HepG2 (cell line): ENCODE measurements around the gene EGFR. TPM values are rescaled to one million over a fixed set of nuclear protein-coding genes. Genes with fewer than 3 reads are reported as not detected.

Experiments used
- ATAC-seq: fragments of 200-7000 bp; cut with Tn5 transposase; 3 replicates; pipeline ENCODE4 v1.9.1; 2020; ENCODE audit warnings: mild to moderate bottlenecking, moderate library complexity
- BruUV-seq: library from RNA; stranded (reverse); fragments of 400-500 nt; replicated peaks from 2 replicates; lab custom pipeline; 2021; lab: Mats Ljungman, UMichigan
- CTCF ChIA-PET: fragments of 300-600 bp; formaldehyde crosslinking; extraction: SDS; loops from one replicate; lab custom pipeline; 2021; ENCODE audit warnings: low total read pairs, inconsistent platforms, low intra/inter-chr PET ratio; lab: Yijun Ruan, JAX
- POLR2A ChIA-PET: fragments of 350-600 bp; sonication (Branson Sonifier 250); formaldehyde crosslinking; loops from one replicate; lab custom pipeline; 2020; ENCODE audit warnings: antibody characterized with exemption, inconsistent platforms; lab: Yijun Ruan, JAX
- DNase-seq: peaks from one replicate; pipeline ENCODE4 v3.0.0-alpha.2; 2015; ENCODE audit warnings: low spot score
- FAIRE-seq: peaks from 3 replicates; lab custom pipeline; 2011; peaks lifted over from hg19 to GRCh38; lab: Jason Lieb, UNC
- H2AFZ ChIP-seq: one replicate; pipeline ENCODE4 v1.6.1; 2011; ENCODE audit warnings: low read length, inconsistent platforms
- H3K27ac ChIP-seq: fragments of 300-600 bp; 3 replicates; pipeline ENCODE4 v1.8.0; 2011; ENCODE audit warnings: mixed run types, mild to moderate bottlenecking, mixed read lengths, low read length, inconsistent platforms; ENCODE audit not compliant: insufficient read depth; ENCODE audit errors: extremely low read length
- H3K27me3 ChIP-seq, 2 experiments: fragments of 200-600 bp in 1 of 2; 2 replicates in 1 of 2; 3 replicates in 1 of 2; pipeline versions ENCODE4 v1.6.0 to v1.8.0; 2011; ENCODE audit warnings: low read length in 2 of 2, mild to moderate bottlenecking in 2 of 2, moderate library complexity in 2 of 2, inconsistent platforms in 1 of 2; ENCODE audit not compliant: insufficient read depth in 2 of 2, control insufficient read depth in 1 of 2
- H3K36me3 ChIP-seq, 2 experiments: fragments of 200-600 bp in 1 of 2; replicated peaks in 1 of 2; 2 replicates in 1 of 2; 3 replicates in 1 of 2; pipeline versions ENCODE4 v1.5.1 to v1.8.0; 2011; ENCODE audit warnings: low read length in 2 of 2, inconsistent platforms in 1 of 2; ENCODE audit not compliant: insufficient read depth in 2 of 2, control insufficient read depth in 1 of 2
- H3K4me1 ChIP-seq: 2 replicates; pipeline ENCODE4 v1.5.1; 2012; ENCODE audit warnings: low read length, inconsistent platforms; ENCODE audit not compliant: insufficient read depth
- H3K4me2 ChIP-seq: 2 replicates; pipeline ENCODE4 v1.6.0; 2011; ENCODE audit warnings: low read depth, low read length, inconsistent platforms
- H3K4me3 ChIP-seq, 3 experiments: fragments of 200-600 bp in 1 of 3; sonication (generic), shearing (Covaris generic) in 1 of 3; replicated peaks in 1 of 3; 2 replicates each; pipeline ENCODE4 v1.5.1; 2011 to 2016; ENCODE audit warnings: low read length in 3 of 3, inconsistent platforms in 2 of 3, low read depth in 2 of 3, mild to moderate bottlenecking in 2 of 3, control low read depth in 1 of 3, mixed read lengths in 1 of 3; ENCODE audit not compliant: insufficient read depth in 1 of 3
- H3K79me2 ChIP-seq: one replicate; pipeline ENCODE4 v1.6.1; 2011; ENCODE audit warnings: low read length, inconsistent platforms; ENCODE audit not compliant: insufficient read depth
- H3K9ac ChIP-seq: 2 replicates; pipeline ENCODE4 v1.6.0; 2011; ENCODE audit warnings: mild to moderate bottlenecking, low read depth, low read length, inconsistent platforms; ENCODE audit not compliant: insufficient read depth
- H3K9me3 ChIP-seq: 2 replicates; pipeline ENCODE4 v1.5.1; 2012; ENCODE audit warnings: mild to moderate bottlenecking, low read length
- H4K20me1 ChIP-seq: 2 replicates; pipeline ENCODE4 v1.6.0; 2011; ENCODE audit warnings: inconsistent platforms, mild to moderate bottlenecking, low read length, moderate library complexity; ENCODE audit not compliant: insufficient read depth
- ELF1 ChIP-seq: sonication (generic); formaldehyde crosslinking; IDR thresholded peaks from 2 replicates; pipeline ENCODE4 v1.4.0; 2020; ENCODE audit warnings: missing genetic modification reagents
- HOXA5 ChIP-seq: sonication (generic); formaldehyde crosslinking; IDR thresholded peaks from 2 replicates; pipeline ENCODE4 v1.4.0; 2020; ENCODE audit warnings: missing genetic modification reagents
- KDM1A ChIP-seq: IDR thresholded peaks from 2 replicates; pipeline ENCODE4 v1.6.1; 2016; ENCODE audit warnings: missing compliant biosample characterization
- ZNF17 ChIP-seq: sonication (generic); formaldehyde crosslinking; IDR thresholded peaks from 2 replicates; pipeline ENCODE4 v1.5.0; 2020; ENCODE audit warnings: mild to moderate bottlenecking, missing genetic modification reagents
- ZNF234 ChIP-seq: sonication (generic); formaldehyde crosslinking; conservative IDR thresholded peaks from 2 replicates; pipeline ENCODE4 v1.5.1; 2020; ENCODE audit warnings: mild to moderate bottlenecking, missing genetic modification reagents
- ZNF713 ChIP-seq: sonication (generic); formaldehyde crosslinking; IDR thresholded peaks from 2 replicates; pipeline ENCODE4 v1.4.0; 2020; ENCODE audit warnings: mild to moderate bottlenecking, missing genetic modification reagents
- ZNF777 ChIP-seq: sonication (generic); formaldehyde crosslinking; IDR thresholded peaks from 2 replicates; pipeline ENCODE4 v1.4.0; 2020; ENCODE audit warnings: missing genetic modification reagents
- ZSCAN25 ChIP-seq: sonication (generic); formaldehyde crosslinking; IDR thresholded peaks from 2 replicates; pipeline ENCODE4 v1.8.0; 2022; ENCODE audit warnings: mild to moderate bottlenecking, missing genetic modification reagents
- WGBS: methylation state at CpG from one replicate; pipeline ENCODE4 v1.1.6; 2017; ENCODE audit warnings: low lambda C conversion rate; 5-methylcytosine and 5-hydroxymethylcytosine counted together
- in situ Hi-C: cut with HindIII; loops from 2 replicates; pipeline ENCODE4 v1.10.0; 2017; ENCODE audit warnings: low pct_unique_long_range_greater_than_20kb; ENCODE audit not compliant: extremely low pct_ligation_motif_present
- intact Hi-C: fragments of 100-400 bp; cut with micrococcal nuclease; formaldehyde crosslinking; loops from one replicate; pipeline ENCODE4 v1.10.0; 2022; ENCODE audit not compliant: unreplicated experiment
- polyA plus RNA-seq, 8 experiments: library from polyadenylated mRNA; depleted of rRNA in 3 of 8; stranded (reverse) in 7 of 8; unstranded in 1 of 8; fragments of >200 nt; fragmentation: Illumina TruSeq in 4 of 8; extraction: Trizol in 4 of 8; gene quantifications; 2 replicates each; pipeline versions ENCODE4 v1.2.1 to v1.2.3, GENCODE V29; 2011 to 2016; ENCODE audit warnings: low read depth in 4 of 8, missing spikeins in 1 of 8, mixed read lengths in 1 of 8; ENCODE audit not compliant: insufficient read depth in 1 of 8
- total RNA-seq, 5 experiments: library from RNA; depleted of rRNA; stranded (reverse); fragments of >200 nt; fragmentation: Illumina TruSeq; extraction: Trizol; gene quantifications; 2 replicates each; pipeline ENCODE4 v1.2.3, GENCODE V29; 2016; ENCODE audit warnings: low read depth in 1 of 5
- TF ChIP-seq, protein P1 (sequence below): sonication (generic); formaldehyde crosslinking; IDR thresholded peaks from 2 replicates; pipeline ENCODE4 v1.8.0; 2022; ENCODE audit warnings: mild to moderate bottlenecking, missing genetic modification reagents; ENCODE audit not compliant: insufficient replicate concordance
- TF ChIP-seq, protein P2 (sequence below): IDR thresholded peaks from 2 replicates; pipeline ENCODE4 v1.6.1; 2016; ENCODE audit warnings: control low read depth

Gene EGFR
- total and polyA plus RNA-seq, 2 of the 13 experiments (the other 11 are each of a cell fraction or from before 2014, with no cell fraction given) = 7.0 to 10.0 TPM

DNA sequence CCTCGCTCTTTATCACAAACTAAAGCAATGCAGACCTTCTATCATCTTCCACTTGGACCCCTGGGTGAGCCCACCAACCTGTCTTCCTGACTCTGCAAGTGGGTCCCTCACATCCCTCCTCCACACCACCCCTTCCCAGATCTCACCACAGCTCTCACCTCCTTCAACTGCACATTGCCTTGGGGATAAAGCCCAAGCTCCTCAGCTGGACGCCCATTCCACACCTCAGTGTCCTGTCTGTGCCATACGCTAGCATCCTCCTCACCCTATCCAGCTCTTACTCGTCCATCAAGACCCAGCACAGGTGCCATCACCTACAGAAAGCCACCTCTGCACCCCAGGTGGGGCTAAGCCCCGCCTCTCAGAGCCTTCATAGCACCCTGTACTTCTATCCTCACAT lies 205.3 kb downstream of the EGFR start:
- Histone ChIP-seq H3K9me3 (no peaks in the 10 kb centered on the region), H3K36me3 (no peaks in the 10 kb centered on the region), H3K4me2 (no peak overlapping the region), H4K20me1 (no peaks in the 10 kb centered on the region), H2AFZ (no peak overlapping the region), H3K4me3 (no peak overlapping the region), H3K4me1 (no peaks in the 10 kb centered on the region), H3K9ac (no peak overlapping the region), H3K27me3 (peaks cover 0 to 4% of the 10 kb centered on the region in 2 experiments; a peak in 1 of 5 replicates), H3K27ac (no peak overlapping the region), H3K79me2 (no peaks in the 10 kb centered on the region)
- DNase-seq (no peak), FAIRE-seq (no peak), ATAC-seq (no peak)
- intact Hi-C loops (no loop called here), in situ Hi-C loops (no loop called here)
- WGBS = 13% methylated on average over 5 of the region's 5 CpGs
- no TSS peak for BruUV-seq
- ChIA-PET CTCF (no interaction called here), POLR2A (no interaction called here)
- TF ChIP-seq ZNF777 = no peak
- no peak for TF ChIP-seq ZNF713 (CRISPR knock-in tag)
- TF ChIP-seq HOXA5 (CRISPR knock-in tag) = no peak
- TF ChIP-seq, protein P1, sequence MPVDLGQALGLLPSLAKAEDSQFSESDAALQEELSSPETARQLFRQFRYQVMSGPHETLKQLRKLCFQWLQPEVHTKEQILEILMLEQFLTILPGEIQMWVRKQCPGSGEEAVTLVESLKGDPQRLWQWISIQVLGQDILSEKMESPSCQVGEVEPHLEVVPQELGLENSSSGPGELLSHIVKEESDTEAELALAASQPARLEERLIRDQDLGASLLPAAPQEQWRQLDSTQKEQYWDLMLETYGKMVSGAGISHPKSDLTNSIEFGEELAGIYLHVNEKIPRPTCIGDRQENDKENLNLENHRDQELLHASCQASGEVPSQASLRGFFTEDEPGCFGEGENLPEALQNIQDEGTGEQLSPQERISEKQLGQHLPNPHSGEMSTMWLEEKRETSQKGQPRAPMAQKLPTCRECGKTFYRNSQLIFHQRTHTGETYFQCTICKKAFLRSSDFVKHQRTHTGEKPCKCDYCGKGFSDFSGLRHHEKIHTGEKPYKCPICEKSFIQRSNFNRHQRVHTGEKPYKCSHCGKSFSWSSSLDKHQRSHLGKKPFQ (CRISPR knock-in tag) = no peak
- TF ChIP-seq, protein P2, sequence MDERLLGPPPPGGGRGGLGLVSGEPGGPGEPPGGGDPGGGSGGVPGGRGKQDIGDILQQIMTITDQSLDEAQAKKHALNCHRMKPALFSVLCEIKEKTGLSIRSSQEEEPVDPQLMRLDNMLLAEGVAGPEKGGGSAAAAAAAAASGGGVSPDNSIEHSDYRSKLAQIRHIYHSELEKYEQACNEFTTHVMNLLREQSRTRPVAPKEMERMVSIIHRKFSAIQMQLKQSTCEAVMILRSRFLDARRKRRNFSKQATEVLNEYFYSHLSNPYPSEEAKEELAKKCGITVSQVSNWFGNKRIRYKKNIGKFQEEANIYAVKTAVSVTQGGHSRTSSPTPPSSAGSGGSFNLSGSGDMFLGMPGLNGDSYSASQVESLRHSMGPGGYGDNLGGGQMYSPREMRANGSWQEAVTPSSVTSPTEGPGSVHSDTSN (CRISPR knock-in tag) = no peak

DNA sequence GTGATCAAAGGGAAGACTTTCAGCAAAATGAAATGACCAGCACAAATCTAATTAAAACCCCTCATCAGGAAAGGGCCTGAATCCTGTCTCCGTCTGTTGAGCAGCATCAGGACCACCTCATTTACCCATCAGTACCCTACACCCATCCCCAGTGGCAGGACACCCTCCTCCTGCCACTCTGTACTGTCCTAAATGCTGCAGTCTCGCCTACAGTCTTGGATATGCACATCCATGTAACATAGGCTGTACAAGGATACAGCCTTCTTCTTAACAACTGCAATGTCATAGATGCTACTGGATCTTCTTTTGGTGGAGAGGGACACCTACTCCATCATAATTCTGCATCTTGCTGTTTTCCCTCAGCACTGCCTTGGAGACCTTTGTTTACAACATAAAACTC lies 206.0 kb downstream of the EGFR start:
- no peak for ATAC-seq
- in situ Hi-C loops = no loop called here
- CTCF ChIA-PET = no interaction called here

More for the DNA sequence above, 206.0 kb downstream of the EGFR start:
- BruUV-seq = no TSS peak
- H4K20me1 ChIP-seq = no peaks in the 10 kb centered on the region
- no peak overlapping the region for H3K4me3 ChIP-seq
- no peak overlapping the region for H3K9ac ChIP-seq
- no peaks in the 10 kb centered on the region for H3K79me2 ChIP-seq
- FAIRE-seq (no peak), DNase-seq (no peak)
- POLR2A ChIA-PET = no interaction called here
- TF ChIP-seq ZSCAN25 (CRISPR knock-in tag) (no peak), ZNF17 (CRISPR knock-in tag) (no peak), KDM1A (CRISPR knock-in tag) (no peak), ELF1 (CRISPR knock-in tag) (no peak), ZNF234 (CRISPR knock-in tag) (no peak)
- no peaks in the 10 kb centered on the region for H3K4me1 ChIP-seq
- no peak overlapping the region for H2AFZ ChIP-seq
- 30% methylated on average over 2 of the region's 2 CpGs for WGBS
- no peaks in the 10 kb centered on the region for H3K36me3 ChIP-seq
- H3K27ac ChIP-seq = no peak overlapping the region
- intact Hi-C loops = no loop called here
- no peaks in the 10 kb centered on the region for H3K9me3 ChIP-seq
- peaks cover 0 to 4% of the 10 kb centered on the region in 2 experiments; a peak in 1 of 5 replicates for H3K27me3 ChIP-seq
- H3K4me2 ChIP-seq = no peak overlapping the region
